Measurements from ENCODE around the gene TMEM151A.

TMEM151A gene

DNA sequence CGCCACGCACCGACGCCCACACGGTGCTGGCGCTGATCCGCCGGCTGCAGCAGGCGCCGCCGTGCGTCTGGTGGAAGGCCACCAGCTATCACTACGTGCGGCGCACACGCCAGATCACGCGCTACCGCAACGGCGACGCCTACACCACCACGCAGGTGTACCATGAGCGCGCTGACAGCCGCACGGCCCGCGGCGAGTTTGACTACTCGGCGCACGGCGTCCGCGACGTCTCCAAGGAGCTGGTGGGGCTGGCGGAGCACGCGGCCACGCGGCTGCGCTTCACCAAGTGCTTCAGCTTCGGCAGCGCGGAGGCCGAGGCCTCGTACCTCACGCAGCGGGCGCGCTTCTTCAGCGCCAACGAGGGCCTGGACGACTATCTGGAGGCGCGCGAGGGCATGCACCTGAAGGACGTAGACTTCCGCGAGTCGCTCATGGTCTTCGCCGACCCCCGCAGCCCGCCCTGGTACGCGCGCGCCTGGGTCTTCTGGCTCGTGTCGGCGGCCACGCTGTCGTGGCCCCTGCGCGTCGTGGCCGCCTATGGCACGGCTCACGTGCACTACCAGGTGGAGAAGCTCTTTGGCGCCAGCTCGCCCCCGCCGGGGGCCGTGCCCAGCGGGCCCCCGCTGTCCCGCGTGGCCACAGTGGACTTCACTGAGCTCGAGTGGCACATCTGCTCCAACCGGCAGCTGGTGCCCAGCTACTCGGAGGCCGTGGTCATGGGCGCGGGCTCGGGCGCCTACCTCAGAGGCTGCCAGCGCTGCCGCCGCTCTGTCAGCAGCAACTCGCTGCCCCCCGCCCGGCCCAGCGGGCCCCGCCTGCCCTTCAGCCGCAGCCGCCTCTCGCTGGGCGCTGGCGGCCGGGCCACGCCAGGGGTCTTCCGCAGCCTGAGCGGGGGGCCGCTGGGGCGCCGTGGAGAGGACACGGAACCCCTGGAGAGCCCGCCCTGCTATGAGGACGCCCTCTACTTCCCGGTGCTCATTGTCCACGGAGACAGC lies 3.2 kb downstream of the TMEM151A start:
- TF ChIP-seq, protein P1, sequence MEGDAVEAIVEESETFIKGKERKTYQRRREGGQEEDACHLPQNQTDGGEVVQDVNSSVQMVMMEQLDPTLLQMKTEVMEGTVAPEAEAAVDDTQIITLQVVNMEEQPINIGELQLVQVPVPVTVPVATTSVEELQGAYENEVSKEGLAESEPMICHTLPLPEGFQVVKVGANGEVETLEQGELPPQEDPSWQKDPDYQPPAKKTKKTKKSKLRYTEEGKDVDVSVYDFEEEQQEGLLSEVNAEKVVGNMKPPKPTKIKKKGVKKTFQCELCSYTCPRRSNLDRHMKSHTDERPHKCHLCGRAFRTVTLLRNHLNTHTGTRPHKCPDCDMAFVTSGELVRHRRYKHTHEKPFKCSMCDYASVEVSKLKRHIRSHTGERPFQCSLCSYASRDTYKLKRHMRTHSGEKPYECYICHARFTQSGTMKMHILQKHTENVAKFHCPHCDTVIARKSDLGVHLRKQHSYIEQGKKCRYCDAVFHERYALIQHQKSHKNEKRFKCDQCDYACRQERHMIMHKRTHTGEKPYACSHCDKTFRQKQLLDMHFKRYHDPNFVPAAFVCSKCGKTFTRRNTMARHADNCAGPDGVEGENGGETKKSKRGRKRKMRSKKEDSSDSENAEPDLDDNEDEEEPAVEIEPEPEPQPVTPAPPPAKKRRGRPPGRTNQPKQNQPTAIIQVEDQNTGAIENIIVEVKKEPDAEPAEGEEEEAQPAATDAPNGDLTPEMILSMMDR (IDR thresholded peaks at IDR 0.05), result no peak
- intact Hi-C loops (cut with DNase I; ENCODE audit: low total_unique reads), result no loop called here
- no peaks in the 10 kb centered on the region for H3K36me3 ChIP-seq

DNA sequence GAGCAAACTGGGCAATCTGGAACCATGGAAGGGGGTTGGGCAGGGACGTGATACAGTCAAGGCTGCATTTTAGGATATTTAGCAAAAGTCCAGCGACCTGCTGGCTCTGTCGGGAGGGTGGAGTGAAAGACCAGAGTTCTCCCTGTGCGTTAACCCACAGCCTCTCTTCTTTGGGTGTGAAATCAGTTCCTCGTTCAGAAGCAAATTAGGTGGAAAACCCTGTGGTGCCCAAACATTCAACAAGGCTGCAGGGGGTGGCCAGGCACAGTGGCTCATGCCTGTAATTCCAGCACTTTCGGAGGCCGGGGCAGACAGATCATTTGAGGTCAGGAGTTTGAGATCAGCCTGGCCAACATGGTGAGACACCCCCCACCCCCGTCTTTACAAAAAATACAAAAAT lies 5.9 kb downstream of the TMEM151A start:
- intact Hi-C loops (cut with DNase I; ENCODE audit: low total_unique reads), result no loop called here
- no peak overlapping the region for H3K27ac ChIP-seq
- TF ChIP-seq, protein P1 (IDR thresholded peaks at IDR 0.05), result no peak
- H3K4me3 ChIP-seq, result no peak overlapping the region
- no peaks in the 10 kb centered on the region for H3K36me3 ChIP-seq
- no peaks in the 10 kb centered on the region for H3K9me3 ChIP-seq
- peaks cover 0 to 48% of the 10 kb centered on the region in 2 donors for H3K27me3 ChIP-seq
- no peak for DNase-seq
- H3K4me1 ChIP-seq, result no peaks in the 10 kb centered on the region

More for the DNA sequence above, 3.2 kb downstream of the TMEM151A start:
- Histone ChIP-seq H3K27ac (no peak overlapping the region), H3K9me3 (no peaks in the 10 kb centered on the region), H3K4me3 (no peak overlapping the region), H3K27me3 (peaks cover 0 to 57% of the 10 kb centered on the region in 2 donors), H3K4me1 (peaks cover 0 to 16% (median 10%) of the 10 kb centered on the region in 4 donors)
- DNase-seq, result no peak

DNA sequence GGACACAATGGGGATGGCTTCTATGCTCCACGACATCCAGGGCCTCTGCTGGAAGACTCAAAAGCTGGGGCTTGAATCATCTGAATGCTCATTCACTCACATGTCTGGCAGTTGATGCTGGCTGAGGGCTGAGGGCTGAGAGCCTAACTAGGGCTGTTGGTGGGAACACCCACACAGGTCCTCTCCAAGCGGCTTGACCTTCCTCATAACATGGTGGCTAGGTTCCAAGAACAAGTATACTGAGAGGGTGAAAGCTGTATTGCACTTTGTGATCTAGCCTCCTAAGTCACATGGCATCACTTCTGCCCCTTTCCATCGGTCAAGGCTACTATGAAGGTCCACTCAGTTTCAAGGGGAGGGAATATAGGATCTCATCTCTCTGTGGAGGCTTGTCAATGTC lies 7.5 kb downstream of the TMEM151A start:
- Histone ChIP-seq H3K4me3 (no peak overlapping the region), H3K27ac (no peak overlapping the region), H3K27me3 (peaks cover 0 to 33% of the 10 kb centered on the region in 2 donors), H3K4me1 (no peaks in the 10 kb centered on the region), H3K9me3 (no peaks in the 10 kb centered on the region), H3K36me3 (no peaks in the 10 kb centered on the region)
- no peak for DNase-seq
- TF ChIP-seq, protein P1 (IDR thresholded peaks at IDR 0.05), result no peak
- intact Hi-C loops (cut with DNase I; ENCODE audit: low total_unique reads), result no loop called here

GRCh38 chr11:66302656-66303055 lies 11.0 kb downstream of the TMEM151A start:
- H3K27me3 ChIP-seq, result no peaks in the 10 kb centered on the region
- intact Hi-C loops (cut with DNase I; ENCODE audit: low total_unique reads), result no loop called here
- no peaks in the 10 kb centered on the region for H3K36me3 ChIP-seq
- no peaks in the 10 kb centered on the region for H3K4me1 ChIP-seq
- DNase-seq, result no peak
- TF ChIP-seq, protein P1 (IDR thresholded peaks at IDR 0.05), result no peak
- no peak overlapping the region for H3K27ac ChIP-seq
- no peak overlapping the region for H3K4me3 ChIP-seq
- H3K9me3 ChIP-seq, result no peaks in the 10 kb centered on the region

DNA sequence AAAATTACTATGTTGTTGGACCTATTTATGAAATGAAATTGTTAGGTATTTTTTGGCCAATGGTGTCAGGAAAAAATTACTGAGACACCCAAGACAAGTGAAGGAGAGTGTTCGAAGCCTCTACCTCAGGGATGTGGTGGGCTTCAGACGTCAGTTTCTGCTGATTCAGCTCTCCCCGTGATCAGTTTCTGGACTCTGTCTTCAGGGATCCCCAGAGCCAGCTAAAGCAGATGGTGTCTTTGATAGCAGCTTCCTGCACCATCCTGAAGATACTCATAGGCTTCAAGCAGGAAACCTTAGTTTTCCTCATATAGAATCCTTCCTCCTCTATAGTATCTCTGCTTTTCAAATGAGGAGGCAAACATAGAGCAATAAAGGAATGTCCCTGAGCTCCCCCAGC lies 17.8 kb downstream of the TMEM151A start:
- no peak overlapping the region for H3K4me3 ChIP-seq
- H3K27ac ChIP-seq, result no peak overlapping the region
- DNase-seq, result no peak
- intact Hi-C loops (cut with DNase I; ENCODE audit: low total_unique reads), result no loop called here
- TF ChIP-seq, protein P1 (IDR thresholded peaks at IDR 0.05), result no peak
- H3K4me1 ChIP-seq, result peaks cover 0 to 16% (median 10%) of the 10 kb centered on the region in 4 donors
- H3K9me3 ChIP-seq, result no peaks in the 10 kb centered on the region
- peaks cover 0 to 8% of the 10 kb centered on the region in 2 donors for H3K27me3 ChIP-seq
- H3K36me3 ChIP-seq, result no peaks in the 10 kb centered on the region

All from tibial artery (tissue), 4 donors.